Memory B cell (primary cell): ENCODE measurements around the gene PRR15L.

Experiments
- ATAC-seq: fragments of 150-1000 bp; cut with Tn5 transposase; 2 replicates; pipeline ENCODE4 v1.10.0; 2021; ENCODE audit warnings: low read depth, mild to moderate bottlenecking, moderate library complexity
- DNase-seq, 2 donors: peaks; one replicate each; pipeline ENCODE4 v3.0.0; 2022; ENCODE audit warnings: low spot score in 2 of 2
- H3K27ac Mint-ChIP-seq: one replicate; pipeline ENCODE4 v1.8.0; 2022; ENCODE audit warnings: mild to moderate bottlenecking, moderate library complexity, mixed read lengths
- H3K27me3 Mint-ChIP-seq: one replicate; pipeline ENCODE4 v1.8.0; 2022; ENCODE audit warnings: mixed read lengths
- H3K36me3 Mint-ChIP-seq: one replicate; pipeline ENCODE4 v1.8.0; 2022; ENCODE audit warnings: mild to moderate bottlenecking, mixed read lengths
- H3K4me1 Mint-ChIP-seq: one replicate; pipeline ENCODE4 v1.8.0; 2022; ENCODE audit warnings: mixed read lengths
- H3K4me3 Mint-ChIP-seq: one replicate; pipeline ENCODE4 v1.8.0; 2022; ENCODE audit warnings: mild to moderate bottlenecking, moderate library complexity, mixed read lengths
- H3K9me3 Mint-ChIP-seq: one replicate; pipeline ENCODE4 v1.8.0; 2022; ENCODE audit warnings: mixed read lengths

PRR15L gene

GRCh38 chr17:47981462-47981861, 23.8 kb upstream of the PRR15L start:
- Mint-ChIP-seq H3K36me3 (peaks cover 23% of the 10 kb centered on the region), H3K9me3 (no peaks in the 10 kb centered on the region), H3K27ac (no peak overlapping the region), H3K27me3 (no peaks in the 10 kb centered on the region), H3K4me1 (no peaks in the 10 kb centered on the region), H3K4me3 (no peak overlapping the region)
- ATAC-seq = no peak
- DNase-seq = no peak

- H3K36me3 Mint-ChIP-seq = peaks cover 27% of the 10 kb centered on the region
- H3K27ac Mint-ChIP-seq = no peak overlapping the region
- peaks cover 3% of the 10 kb centered on the region for H3K4me1 Mint-ChIP-seq
- DNase-seq (no peak), ATAC-seq (no peak)
- H3K27me3 Mint-ChIP-seq = no peaks in the 10 kb centered on the region
- no peaks in the 10 kb centered on the region for H3K9me3 Mint-ChIP-seq
- H3K4me3 Mint-ChIP-seq = no peak overlapping the region
Observed at GRCh38 chr17:47980541-47980940, 22.9 kb upstream of the PRR15L start.

- ATAC-seq (peak; percentile 93), DNase-seq (peak; percentile 30 to 49)
- no peak overlapping the region for H3K27ac Mint-ChIP-seq
- peaks cover 3% of the 10 kb centered on the region for H3K4me1 Mint-ChIP-seq
- H3K9me3 Mint-ChIP-seq = no peaks in the 10 kb centered on the region
- no peak overlapping the region for H3K4me3 Mint-ChIP-seq
- H3K27me3 Mint-ChIP-seq = no peaks in the 10 kb centered on the region
- H3K36me3 Mint-ChIP-seq = peaks cover 37% of the 10 kb centered on the region
Observed at GRCh38 chr17:47978324-47978723, 20.6 kb upstream of the PRR15L start.

GRCh38 chr17:47975823-47976205, 18.1 kb upstream of the PRR15L start:
- no peak overlapping the region for H3K27ac Mint-ChIP-seq
- ATAC-seq = no peak
- H3K9me3 Mint-ChIP-seq = no peaks in the 10 kb centered on the region
- DNase-seq = no peak
- peaks cover 36% of the 10 kb centered on the region for H3K36me3 Mint-ChIP-seq
- H3K27me3 Mint-ChIP-seq = no peaks in the 10 kb centered on the region
- H3K4me1 Mint-ChIP-seq = peaks cover 3% of the 10 kb centered on the region
- H3K4me3 Mint-ChIP-seq = no peak overlapping the region

GRCh38 chr17:47975189-47975822, 17.6 kb upstream of the PRR15L start:
- DNase-seq (no peak), ATAC-seq (no peak)
- H3K27ac Mint-ChIP-seq = no peak overlapping the region

GRCh38 chr17:47973541-47973940, 15.9 kb upstream of the PRR15L start:
- no peaks in the 10 kb centered on the region for H3K27me3 Mint-ChIP-seq
- ATAC-seq = no peak
- H3K9me3 Mint-ChIP-seq = no peaks in the 10 kb centered on the region

More at GRCh38 chr17:47975189-47975822, 17.6 kb upstream of the PRR15L start:
- no peak overlapping the region for H3K4me3 Mint-ChIP-seq
- H3K9me3 Mint-ChIP-seq = no peaks in the 10 kb centered on the region
- peaks cover 6% of the 10 kb centered on the region for H3K4me1 Mint-ChIP-seq
- no peaks in the 10 kb centered on the region for H3K27me3 Mint-ChIP-seq
- H3K36me3 Mint-ChIP-seq = peaks cover 33% of the 10 kb centered on the region

GRCh38 chr17:47970725-47971499, 13.2 kb upstream of the PRR15L start, which contains the start of gene CDK5RAP3:
CDK5RAP3 (plus strand) TSS chr17:47971113; CDS start chr17:47971147, 34 bp downstream.
- peak; percentile 97 for ATAC-seq
- H3K36me3 Mint-ChIP-seq = peaks cover 14% of the 10 kb centered on the region

More at GRCh38 chr17:47973541-47973940, 15.9 kb upstream of the PRR15L start:
- Mint-ChIP-seq H3K27ac (no peak overlapping the region), H3K4me1 (peaks cover 14% of the 10 kb centered on the region), H3K4me3 (no peak overlapping the region), H3K36me3 (peaks cover 25% of the 10 kb centered on the region)
- no peak for DNase-seq

GRCh38 chr17:47969930-47970724, 12.4 kb upstream of the PRR15L start:
- peaks cover 10% of the 10 kb centered on the region for H3K4me1 Mint-ChIP-seq
- no peaks in the 10 kb centered on the region for H3K9me3 Mint-ChIP-seq
- DNase-seq (no peak), ATAC-seq (no peak)
- peak overlapping the region; percentile 99 for H3K4me3 Mint-ChIP-seq
- peak overlapping the region; percentile 92 for H3K27ac Mint-ChIP-seq
- peaks cover 6% of the 10 kb centered on the region for H3K36me3 Mint-ChIP-seq
- no peaks in the 10 kb centered on the region for H3K27me3 Mint-ChIP-seq

More at GRCh38 chr17:47970725-47971499, 13.2 kb upstream of the PRR15L start, which contains the start of gene CDK5RAP3:
- Mint-ChIP-seq H3K27me3 (no peaks in the 10 kb centered on the region), H3K27ac (peak within 1 kb of the TSS; percentile 92), H3K4me1 (peaks cover 14% of the 10 kb centered on the region), H3K9me3 (no peaks in the 10 kb centered on the region), H3K4me3 (peak within 1 kb of the TSS; percentile 99)
- peak; percentile 96 to 98 for DNase-seq

GRCh38 chr17:47968836-47969235, 11.2 kb upstream of the PRR15L start:
- Mint-ChIP-seq H3K27ac (no peak overlapping the region), H3K4me3 (no peak overlapping the region), H3K4me1 (peaks cover 10% of the 10 kb centered on the region), H3K36me3 (peaks cover 1% of the 10 kb centered on the region), H3K9me3 (no peaks in the 10 kb centered on the region), H3K27me3 (no peaks in the 10 kb centered on the region)
- DNase-seq = no peak
- ATAC-seq = no peak

- DNase-seq (no peak), ATAC-seq (no peak)
- no peaks in the 10 kb centered on the region for H3K36me3 Mint-ChIP-seq
- H3K27me3 Mint-ChIP-seq = no peaks in the 10 kb centered on the region
- H3K9me3 Mint-ChIP-seq = no peaks in the 10 kb centered on the region
- no peak overlapping the region for H3K4me3 Mint-ChIP-seq
- peaks cover 10% of the 10 kb centered on the region for H3K4me1 Mint-ChIP-seq
- no peak overlapping the region for H3K27ac Mint-ChIP-seq
Observed at GRCh38 chr17:47967607-47968252, 10.0 kb upstream of the PRR15L start.

- Mint-ChIP-seq H3K4me3 (no peak overlapping the region), H3K27ac (no peak overlapping the region), H3K27me3 (no peaks in the 10 kb centered on the region), H3K4me1 (peaks cover 10% of the 10 kb centered on the region), H3K9me3 (no peaks in the 10 kb centered on the region), H3K36me3 (no peaks in the 10 kb centered on the region)
- no peak for DNase-seq
- no peak for ATAC-seq
Observed at GRCh38 chr17:47966079-47966519, 8.4 kb upstream of the PRR15L start.

GRCh38 chr17:47964856-47965255, 7.2 kb upstream of the PRR15L start:
- H3K9me3 Mint-ChIP-seq = no peaks in the 10 kb centered on the region
- no peaks in the 10 kb centered on the region for H3K27me3 Mint-ChIP-seq
- no peaks in the 10 kb centered on the region for H3K36me3 Mint-ChIP-seq
- peaks cover 3% of the 10 kb centered on the region for H3K4me1 Mint-ChIP-seq
- ATAC-seq = no peak
- no peak overlapping the region for H3K27ac Mint-ChIP-seq
- DNase-seq = no peak
- no peak overlapping the region for H3K4me3 Mint-ChIP-seq

GRCh38 chr17:47962901-47963300, 5.2 kb upstream of the PRR15L start:
- no peaks in the 10 kb centered on the region for H3K4me1 Mint-ChIP-seq
- H3K36me3 Mint-ChIP-seq = no peaks in the 10 kb centered on the region
- H3K4me3 Mint-ChIP-seq = no peak overlapping the region
- DNase-seq = no peak
- no peak for ATAC-seq
- H3K9me3 Mint-ChIP-seq = no peaks in the 10 kb centered on the region
- H3K27ac Mint-ChIP-seq = no peak overlapping the region
- H3K27me3 Mint-ChIP-seq = no peaks in the 10 kb centered on the region
